ENCODE data around the gene ATP13A3. TPM values are rescaled to one million over a fixed set of nuclear protein-coding genes. Genes with fewer than 3 reads are reported as not detected.

Gene ATP13A3
- total RNA-seq, 2 donors from 2014 or later = 188 to 284 TPM

DNA sequence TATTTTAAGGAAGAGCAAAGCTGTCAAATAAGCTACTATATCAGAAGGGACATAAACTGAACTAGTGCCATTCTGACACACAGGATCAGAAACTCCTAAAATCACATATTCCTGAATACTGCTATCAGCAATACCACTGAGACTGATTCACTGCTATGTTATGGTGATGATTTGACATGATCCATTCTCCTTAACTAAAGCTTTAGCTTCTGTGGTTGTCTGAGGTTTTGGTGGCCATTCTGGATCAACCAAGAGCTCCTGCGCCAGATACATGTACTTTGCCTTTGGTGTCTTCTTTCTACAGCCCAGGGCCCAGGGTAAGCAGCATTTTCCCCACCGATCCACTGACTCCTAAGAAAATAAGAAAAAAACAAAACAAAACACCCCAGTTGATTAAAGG is 81.0 kb downstream of the ATP13A3 start:
- Histone ChIP-seq H3K4me1 (no peaks in the 10 kb centered on the region), H3K36me3 (peaks cover 35% of the 10 kb centered on the region), H3K4me3 (no peak overlapping the region), H3K9me3 (no peaks in the 10 kb centered on the region), H3K27me3 (no peaks in the 10 kb centered on the region), H3K27ac (no peak overlapping the region)
- DNase-seq (ENCODE audit: low spot score) = no peak
- TF ChIP-seq, protein P1, sequence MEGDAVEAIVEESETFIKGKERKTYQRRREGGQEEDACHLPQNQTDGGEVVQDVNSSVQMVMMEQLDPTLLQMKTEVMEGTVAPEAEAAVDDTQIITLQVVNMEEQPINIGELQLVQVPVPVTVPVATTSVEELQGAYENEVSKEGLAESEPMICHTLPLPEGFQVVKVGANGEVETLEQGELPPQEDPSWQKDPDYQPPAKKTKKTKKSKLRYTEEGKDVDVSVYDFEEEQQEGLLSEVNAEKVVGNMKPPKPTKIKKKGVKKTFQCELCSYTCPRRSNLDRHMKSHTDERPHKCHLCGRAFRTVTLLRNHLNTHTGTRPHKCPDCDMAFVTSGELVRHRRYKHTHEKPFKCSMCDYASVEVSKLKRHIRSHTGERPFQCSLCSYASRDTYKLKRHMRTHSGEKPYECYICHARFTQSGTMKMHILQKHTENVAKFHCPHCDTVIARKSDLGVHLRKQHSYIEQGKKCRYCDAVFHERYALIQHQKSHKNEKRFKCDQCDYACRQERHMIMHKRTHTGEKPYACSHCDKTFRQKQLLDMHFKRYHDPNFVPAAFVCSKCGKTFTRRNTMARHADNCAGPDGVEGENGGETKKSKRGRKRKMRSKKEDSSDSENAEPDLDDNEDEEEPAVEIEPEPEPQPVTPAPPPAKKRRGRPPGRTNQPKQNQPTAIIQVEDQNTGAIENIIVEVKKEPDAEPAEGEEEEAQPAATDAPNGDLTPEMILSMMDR (IDR thresholded peaks at IDR 0.05) = no peak

DNA sequence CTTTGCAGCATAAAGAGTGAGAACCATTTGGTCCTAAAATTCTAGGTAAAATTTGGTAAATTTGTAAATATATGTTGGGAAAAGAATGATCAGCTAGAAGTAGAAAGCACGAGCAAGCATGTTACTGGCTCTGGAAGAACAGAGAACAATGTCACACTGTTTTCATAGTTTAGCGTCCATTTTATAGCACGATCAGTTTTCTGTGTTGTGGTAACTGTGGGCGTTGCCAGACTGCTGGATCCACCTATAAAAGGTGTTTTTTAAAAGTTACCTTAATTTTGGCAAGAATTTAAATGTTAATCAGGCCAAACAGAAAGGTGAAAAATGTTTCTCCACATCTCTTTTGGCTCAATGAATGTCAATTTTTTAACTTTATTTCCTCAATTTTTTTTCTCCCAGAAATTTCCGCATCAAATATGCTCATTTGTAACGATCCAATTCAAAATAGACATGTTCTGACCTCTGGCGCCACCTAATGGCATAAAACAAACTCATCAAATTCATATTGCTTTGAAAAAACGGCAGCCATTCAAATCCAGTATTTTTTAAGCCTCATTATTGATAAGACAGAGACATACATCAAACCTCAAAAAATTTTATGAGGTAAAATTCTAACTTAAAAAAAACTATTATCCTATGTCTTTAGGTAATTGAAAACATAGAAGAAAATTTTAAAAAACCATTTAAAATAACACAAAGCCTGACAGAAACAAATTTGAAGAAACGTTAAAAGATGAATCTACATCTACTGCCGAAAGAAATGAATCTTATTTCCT is 82.2 kb downstream of the ATP13A3 start:
- Histone ChIP-seq H3K4me3 (no peak overlapping the region), H3K27ac (no peak overlapping the region), H3K27me3 (no peaks in the 10 kb centered on the region), H3K9me3 (no peaks in the 10 kb centered on the region), H3K4me1 (no peaks in the 10 kb centered on the region), H3K36me3 (peaks cover 34% of the 10 kb centered on the region)
- TF ChIP-seq, protein P1 (IDR thresholded peaks at IDR 0.05) = peak; percentile 43 to 72
- no peak for DNase-seq (ENCODE audit: low spot score)

- Histone ChIP-seq H3K36me3 (peaks cover 18% of the 10 kb centered on the region), H3K4me1 (peaks cover 0 to 18% of the 10 kb centered on the region in 2 donors), H3K4me3 (no peak overlapping the region), H3K27me3 (no peaks in the 10 kb centered on the region), H3K27ac (peak overlapping the region in 1 of 2 donors; percentile 42), H3K9me3 (no peaks in the 10 kb centered on the region)
- TF ChIP-seq, protein P1 (IDR thresholded peaks at IDR 0.05) = no peak
- DNase-seq (ENCODE audit: low spot score) = no peak
These were observed 84.9 kb downstream of the ATP13A3 start for GRCh38 chr3:194401868-194402329.

- H3K4me3 ChIP-seq = no peak overlapping the region
- peak overlapping the region in 1 of 2 donors; percentile 42 for H3K27ac ChIP-seq
- peaks cover 0 to 23% of the 10 kb centered on the region in 2 donors for H3K4me1 ChIP-seq
- H3K36me3 ChIP-seq = peaks cover 18% of the 10 kb centered on the region
- DNase-seq (ENCODE audit: low spot score) = no peak
- H3K9me3 ChIP-seq = no peaks in the 10 kb centered on the region
- TF ChIP-seq, protein P1 (IDR thresholded peaks at IDR 0.05) = no peak
- H3K27me3 ChIP-seq = no peaks in the 10 kb centered on the region
These were observed 85.5 kb downstream of the ATP13A3 start for GRCh38 chr3:194401346-194401745.

DNA sequence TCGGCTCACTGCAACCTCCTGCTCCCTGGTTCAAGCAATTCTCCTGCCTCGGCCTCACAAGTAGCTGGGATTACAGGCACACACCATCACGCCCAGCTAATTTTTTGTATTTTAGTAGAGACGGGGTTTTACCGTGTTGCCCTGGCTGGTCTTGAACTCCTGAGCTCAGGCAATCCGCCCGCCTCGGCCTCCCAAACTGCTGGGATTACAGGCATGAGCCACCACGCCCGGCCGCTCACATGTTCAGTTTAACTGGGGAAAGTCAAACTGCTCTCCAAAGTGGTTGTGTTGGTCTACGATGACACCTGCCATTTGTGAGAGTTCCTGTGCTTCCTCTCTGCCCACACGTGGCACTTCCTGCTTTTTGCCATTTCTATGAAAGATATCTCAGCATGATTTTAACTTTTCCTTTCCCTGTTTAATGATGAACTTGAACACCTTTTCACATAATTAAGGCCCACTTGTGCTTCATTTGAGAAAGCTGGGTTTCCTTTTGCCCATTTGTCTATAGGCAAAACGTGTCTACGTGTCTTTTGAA is 86.9 kb downstream of the ATP13A3 start:
- Histone ChIP-seq H3K36me3 (peaks cover 7% of the 10 kb centered on the region), H3K4me3 (no peak overlapping the region), H3K4me1 (peaks cover 0 to 23% of the 10 kb centered on the region in 2 donors), H3K27ac (no peak overlapping the region), H3K27me3 (no peaks in the 10 kb centered on the region), H3K9me3 (no peaks in the 10 kb centered on the region)
- TF ChIP-seq, protein P1 (IDR thresholded peaks at IDR 0.05) = no peak
- no peak for DNase-seq (ENCODE audit: low spot score)

Data from right atrium auricular region (tissue), 2 donors.